ENCODE data around the gene PSMF1. TPM values are rescaled to one million over a fixed set of nuclear protein-coding genes. Genes with fewer than 3 reads are reported as not detected.

Gene PSMF1
- total and polyA plus RNA-seq, 2 of the 4 experiments (the other 2 are of a cell fraction): 93.6 to 109 TPM

- no peak overlapping the region for H3K56ac ChIP-seq (ENCODE audit: extremely low read depth, insufficient read depth, low read length)
- peaks cover 44% of the 10 kb centered on the region for H3K27me3 ChIP-seq (ENCODE audit: control insufficient read depth, insufficient read depth, low read length)
- H3K9me1 ChIP-seq (ENCODE audit: insufficient read depth, low read length): no peaks in the 10 kb centered on the region
- dilution Hi-C loops (cut with HindIII; ENCODE audit: low sequenced_read_pairs, unreplicated experiment) (no loop called here), intact Hi-C loops (cut with micrococcal nuclease) (no loop called here), in situ Hi-C loops (cut with MboI; ENCODE audit: low sequenced_read_pairs) (no loop called here)
- no peaks in the 10 kb centered on the region; the same call in 1 of the 2 replicates for H4K20me1 ChIP-seq (ENCODE audit: insufficient read depth, low read length)
- no peak overlapping the region for H3K4me3 ChIP-seq (ENCODE audit: insufficient read depth, low read depth, low read length)
- H2BK120ac ChIP-seq (ENCODE audit: low read depth, low read length): no peak overlapping the region
- no peak overlapping the region for H4K91ac ChIP-seq (ENCODE audit: insufficient read depth, low read depth, low read length)
- no peak overlapping the region for H3K23ac ChIP-seq (ENCODE audit: low read depth, low read length)
- BruUV-seq (replicated peaks): no TSS peak
- no peak overlapping the region for H3K4ac ChIP-seq (ENCODE audit: low read depth, low read length)
- no peak overlapping the region for H3K18ac ChIP-seq (ENCODE audit: low read depth, low read length)
- H2BK15ac ChIP-seq (ENCODE audit: low read depth, low read length): no peak overlapping the region
- DNase-seq (no peak), ATAC-seq (ENCODE audit: low read depth) (no peak)
- H2AK5ac ChIP-seq (ENCODE audit: low read depth, low read length): no peak overlapping the region
- H3K27ac ChIP-seq (ENCODE audit: insufficient read depth, low read length): no peak overlapping the region
- no peak overlapping the region for H2AK9ac ChIP-seq (replicated peaks; ENCODE audit: low read depth, low read length, poor library complexity)
- no peaks in the 10 kb centered on the region for H3K79me1 ChIP-seq (ENCODE audit: low read depth in 1 of 2, low read length in 2 of 2)
- no peak overlapping the region for H3K4me2 ChIP-seq (ENCODE audit: low read depth, low read length)
- H4K5ac ChIP-seq (ENCODE audit: low read depth, low read length): no peak overlapping the region
- H2BK20ac ChIP-seq (ENCODE audit: low read depth, low read length): no peak overlapping the region
- ChIA-PET POLR2A (ENCODE audit: unreplicated experiment) (no interaction called here), CTCF (no interaction called here)
- H3K9me3 ChIP-seq (ENCODE audit: control insufficient read depth, insufficient read depth, low read length): no peaks in the 10 kb centered on the region
- no peaks in the 10 kb centered on the region for H3K4me1 ChIP-seq (ENCODE audit: control insufficient read depth, insufficient read depth, low read length)
- TF ChIP-seq NFE2L2 (IDR thresholded peaks at IDR 0.05; ENCODE audit: low read depth, low read length): no peak
- no peak for TF ChIP-seq MAFK (IDR thresholded peaks at IDR 0.05; ENCODE audit: low read depth, low read length)
- no peak for TF ChIP-seq MAZ (IDR thresholded peaks at IDR 0.05; ENCODE audit: borderline replicate concordance, low read depth, low read length)
- no peak for TF ChIP-seq MXI1 (IDR thresholded peaks at IDR 0.05; ENCODE audit: borderline replicate concordance, low read depth, low read length)
- no peak for TF ChIP-seq USF2 (IDR thresholded peaks at IDR 0.05; ENCODE audit: low read depth, low read length)
- TF ChIP-seq CTCF (conservative IDR thresholded peaks at IDR 0.05; ENCODE audit: low read depth, low read length): no peak
- no peak for TF ChIP-seq CHD1 (IDR thresholded peaks at IDR 0.05; ENCODE audit: low read depth, low read length)
- no peak for TF ChIP-seq ELK1 (IDR thresholded peaks at IDR 0.05; ENCODE audit: borderline replicate concordance, low read depth, low read length)
- TF ChIP-seq SMC3 (IDR thresholded peaks at IDR 0.05; ENCODE audit: low read depth, low read length): no peak
- no peak for TF ChIP-seq RCOR1 (IDR thresholded peaks at IDR 0.05; ENCODE audit: insufficient replicate concordance, low read length)
- no peak for TF ChIP-seq BHLHE40 (IDR thresholded peaks at IDR 0.05; ENCODE audit: low read depth, low read length)
- TF ChIP-seq CEBPB (IDR thresholded peaks at IDR 0.05; ENCODE audit: low read depth, low read length): no peak
- TF ChIP-seq POLR2A (IDR thresholded peaks at IDR 0.05; ENCODE audit: low read depth, low read length): no peak
- TF ChIP-seq RFX5 (IDR thresholded peaks at IDR 0.05; ENCODE audit: low read depth, low read length): no peak
- TF ChIP-seq FOS (IDR thresholded peaks at IDR 0.05; ENCODE audit: low read depth, low read length): no peak
- TF ChIP-seq RAD21 (IDR thresholded peaks at IDR 0.05; ENCODE audit: low read length): no peak
- no peak overlapping the region for H2AFZ ChIP-seq (replicated peaks; ENCODE audit: low read length, poor library complexity)
- no peaks in the 10 kb centered on the region for H3K36me3 ChIP-seq (ENCODE audit: control insufficient read depth, insufficient read depth, low read length)
- no peak overlapping the region for H4K8ac ChIP-seq (ENCODE audit: low read depth in 2 of 2, low read length in 2 of 2)
- no CpG with 5 or more reads among the region's 6 CpGs for WGBS, 2 experiments (ENCODE audit: extremely low coverage in 2 of 2, insufficient read length in 1 of 2)
- no peak overlapping the region for H3K9ac ChIP-seq (ENCODE audit: low read depth, low read length)
- H3K14ac ChIP-seq (replicated peaks; ENCODE audit: low read depth, low read length): no peak overlapping the region
- H2BK5ac ChIP-seq (ENCODE audit: low read depth, low read length, poor library complexity, severe bottlenecking): no peak overlapping the region
These were observed 64.8 kb downstream of the PSMF1 start for GRCh38 chr20:1183153-1183552.

Measured in IMR-90 (cell line).